ENCODE results near the gene ARSG.
"Not testable (repeated sequence)": the region's sequence is repeated elsewhere in the genome, so short reads cannot be mapped to it uniquely, and the experiment has no call there.

The ARSG gene

GRCh38 chr17:68290955-68291835 lies at the start of gene ARSG, which contains the start of gene SLC16A6:
TSS of gene ARSG (plus strand) at chr17:68291495. CDS start at chr17:68307494, 15,999 bp downstream.
TSS of gene SLC16A6 (minus strand) at chr17:68291127. CDS start at chr17:68278320, 12,807 bp downstream.
- DNase-seq, result peak; percentile 40 to 47

GRCh38 chr17:68246271-68247028 lies 44.8 kb upstream of the ARSG start:
- no peak for DNase-seq

GRCh38 chr17:68247445-68248198 lies 43.7 kb upstream of the ARSG start, which contains the start of gene AMZ2:
TSS of gene AMZ2 (plus strand) at chr17:68248043. CDS start at chr17:68250188, 2,145 bp downstream.
- peak; percentile 92 to 93 for DNase-seq

GRCh38 chr17:68248199-68248825 lies 43.0 kb upstream of the ARSG start:
- DNase-seq, result peak in 1 of 2 experiments; percentile 41

- DNase-seq, result peak in 1 of 2 experiments; percentile 19
Measured at GRCh38 chr17:68248891-68249290, 42.4 kb upstream of the ARSG start.

- peak; percentile 41 to 43 for DNase-seq
Measured at GRCh38 chr17:68249354-68249765, 41.9 kb upstream of the ARSG start.

- DNase-seq, result not testable (repeated sequence)
Measured at GRCh38 chr17:68253426-68253825, 37.9 kb upstream of the ARSG start.

- no peak for DNase-seq
Measured at GRCh38 chr17:68255151-68255550, 36.1 kb upstream of the ARSG start.

- DNase-seq, result peak; percentile 85 to 95
Measured at GRCh38 chr17:68255731-68256538, 35.4 kb upstream of the ARSG start.

GRCh38 chr17:68256701-68257100 lies 34.6 kb upstream of the ARSG start:
- DNase-seq, result not testable (repeated sequence)

GRCh38 chr17:68257934-68258333 lies 33.4 kb upstream of the ARSG start:
- no peak for DNase-seq

GRCh38 chr17:68258890-68259647 lies 32.2 kb upstream of the ARSG start:
- peak; percentile 77 to 88 for DNase-seq

- DNase-seq, result not testable (repeated sequence)
Measured at GRCh38 chr17:68259648-68259951, 31.7 kb upstream of the ARSG start.

GRCh38 chr17:68260051-68260762 lies 31.1 kb upstream of the ARSG start:
- no peak for DNase-seq

GRCh38 chr17:68262467-68262866 lies 28.8 kb upstream of the ARSG start:
- not testable (repeated sequence) for DNase-seq

GRCh38 chr17:68263101-68263681 lies 28.1 kb upstream of the ARSG start:
- DNase-seq, result peak; percentile 84 to 89

GRCh38 chr17:68265833-68266232 lies 25.5 kb upstream of the ARSG start:
- DNase-seq, result not testable (repeated sequence)

GRCh38 chr17:68273722-68274121 lies 17.6 kb upstream of the ARSG start:
- no peak for DNase-seq

- DNase-seq, result not testable (repeated sequence)
Measured at GRCh38 chr17:68276339-68276738, 15.0 kb upstream of the ARSG start.

- DNase-seq, result no peak
Measured at GRCh38 chr17:68277807-68278206, 13.5 kb upstream of the ARSG start.
